ENCODE results near the gene TYR. TPM values are rescaled to one million over a fixed set of nuclear protein-coding genes. Genes with fewer than 3 reads are reported as not detected.
"Not testable (repeated sequence)": the region's sequence is repeated elsewhere in the genome, so short reads cannot be mapped to it uniquely, and the experiment has no call there.

TYR gene
- total RNA-seq: not detected

DNA sequence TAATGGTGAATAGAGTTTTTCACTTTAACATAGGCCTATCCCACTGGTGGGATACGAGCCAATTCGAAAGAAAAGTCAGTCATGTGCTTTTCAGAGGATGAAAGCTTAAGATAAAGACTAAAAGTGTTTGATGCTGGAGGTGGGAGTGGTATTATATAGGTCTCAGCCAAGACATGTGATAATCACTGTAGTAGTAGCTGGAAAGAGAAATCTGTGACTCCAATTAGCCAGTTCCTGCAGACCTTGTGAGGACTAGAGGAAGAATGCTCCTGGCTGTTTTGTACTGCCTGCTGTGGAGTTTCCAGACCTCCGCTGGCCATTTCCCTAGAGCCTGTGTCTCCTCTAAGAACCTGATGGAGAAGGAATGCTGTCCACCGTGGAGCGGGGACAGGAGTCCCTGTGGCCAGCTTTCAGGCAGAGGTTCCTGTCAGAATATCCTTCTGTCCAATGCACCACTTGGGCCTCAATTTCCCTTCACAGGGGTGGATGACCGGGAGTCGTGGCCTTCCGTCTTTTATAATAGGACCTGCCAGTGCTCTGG lies at the start of gene TYR:
TYR (plus strand) TSS at position 185 of the 541 bp plus-strand sequence; CDS start at position 264, 79 bp downstream.
- no peak for DNase-seq (ENCODE audit: low read depth in 2 of 3, low spot score in 2 of 3)

- no peak for DNase-seq (ENCODE audit: low read depth in 2 of 3, low spot score in 2 of 3)
These were observed 41.1 kb upstream of the TYR start for GRCh38 chr11:89136606-89137005.

- DNase-seq (ENCODE audit: low read depth in 2 of 3, low spot score in 2 of 3): no peak
These were observed 30.4 kb upstream of the TYR start for GRCh38 chr11:89147229-89147628.

DNA sequence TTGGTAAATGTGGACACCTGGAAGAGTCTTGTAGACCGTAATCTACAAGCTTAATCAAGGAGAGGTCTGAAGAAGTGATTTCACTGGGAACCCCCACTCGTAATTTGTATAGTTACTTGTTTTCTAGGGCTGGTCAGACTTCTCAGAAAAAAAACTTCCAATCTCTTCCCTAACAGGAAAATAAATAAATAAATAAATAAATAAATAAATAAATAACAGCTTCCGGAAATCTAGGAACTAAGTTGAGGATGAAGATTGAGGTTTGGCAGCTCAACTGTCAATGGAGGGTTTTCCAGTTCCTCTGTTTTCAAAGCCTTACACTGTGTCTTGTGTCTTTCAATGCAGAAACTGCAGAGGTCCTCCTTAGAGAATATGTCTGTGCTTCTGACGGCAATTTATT lies 17.7 kb upstream of the TYR start:
- DNase-seq (ENCODE audit: low read depth in 2 of 3, low spot score in 2 of 3): no peak

- no peak for DNase-seq (ENCODE audit: low read depth in 2 of 3, low spot score in 2 of 3)
These were observed 15.7 kb upstream of the TYR start for GRCh38 chr11:89161949-89162348.

- no peak for DNase-seq (ENCODE audit: low read depth in 2 of 3, low spot score in 2 of 3)
These were observed 14.0 kb upstream of the TYR start for GRCh38 chr11:89163686-89164085.

DNA sequence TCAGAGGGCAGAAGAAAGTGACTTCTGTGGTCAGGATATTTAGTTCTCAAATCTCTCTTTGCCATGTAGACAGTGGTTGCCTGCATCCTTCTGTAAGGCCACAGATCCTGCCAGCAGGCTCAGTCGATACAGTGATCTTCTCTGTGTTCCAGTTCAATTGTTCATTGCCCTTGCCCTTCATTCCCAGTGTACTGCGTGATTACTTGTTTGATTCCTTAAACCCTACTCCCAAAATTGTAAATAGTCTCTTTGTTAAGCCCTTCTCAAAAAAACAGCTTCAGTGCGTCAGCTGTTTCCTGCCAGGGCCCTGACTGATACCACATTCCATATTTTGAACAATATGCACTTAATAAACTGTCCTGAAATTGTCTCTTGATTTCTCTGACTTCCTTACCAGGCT lies 9.3 kb upstream of the TYR start:
- no peak for DNase-seq (ENCODE audit: low read depth in 2 of 3, low spot score in 2 of 3)

DNA sequence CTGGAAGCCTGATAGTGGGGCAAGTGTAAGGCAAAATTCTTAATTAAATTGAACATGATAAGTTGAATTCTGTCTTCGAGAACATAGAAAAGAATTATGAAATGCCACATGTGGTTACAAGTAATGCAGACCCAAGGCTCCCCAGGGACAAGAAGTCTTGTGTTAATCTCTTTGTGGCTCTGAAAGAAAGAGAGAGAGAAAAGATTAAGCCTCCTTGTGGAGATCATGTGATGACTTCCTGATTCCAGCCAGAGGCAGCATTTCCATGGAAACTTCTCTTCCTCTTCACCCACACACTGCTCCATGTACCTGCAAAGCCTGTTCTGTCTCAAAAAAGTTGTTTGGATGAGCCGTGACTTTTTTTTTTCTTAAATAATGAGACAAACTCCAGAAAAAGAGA lies 1.9 kb upstream of the TYR start:
- no peak for DNase-seq (ENCODE audit: low read depth in 2 of 3, low spot score in 2 of 3)

DNA sequence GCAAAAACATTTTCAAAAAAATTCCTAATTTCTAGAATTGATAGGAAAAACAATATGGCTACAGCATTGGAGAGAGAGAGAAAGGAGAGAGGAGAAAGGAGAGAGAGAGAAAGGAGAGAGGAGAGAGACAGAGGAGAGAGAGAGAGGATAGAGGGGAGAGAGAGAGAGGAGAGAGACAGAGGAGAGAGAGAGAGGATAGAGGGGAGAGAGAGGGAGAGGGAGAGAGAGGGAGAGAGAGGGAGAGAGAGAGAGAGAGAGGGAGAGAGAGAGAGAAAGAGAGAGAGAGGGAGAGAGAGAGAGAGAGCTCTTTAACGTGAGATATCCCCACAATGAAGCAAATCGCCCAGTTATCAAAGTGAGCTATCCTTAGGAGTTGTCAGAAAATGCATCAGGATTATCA lies 737 bp upstream of the TYR start:
- DNase-seq (ENCODE audit: low read depth in 2 of 3, low spot score in 2 of 3): no peak

- no peak for DNase-seq (ENCODE audit: low read depth in 2 of 3, low spot score in 2 of 3)
These were observed 3.4 kb downstream of the TYR start for GRCh38 chr11:89181111-89181510.

GRCh38 chr11:89182773-89183518 lies 5.3 kb downstream of the TYR start:
- no peak for DNase-seq (ENCODE audit: low read depth in 2 of 3, low spot score in 2 of 3)

DNA sequence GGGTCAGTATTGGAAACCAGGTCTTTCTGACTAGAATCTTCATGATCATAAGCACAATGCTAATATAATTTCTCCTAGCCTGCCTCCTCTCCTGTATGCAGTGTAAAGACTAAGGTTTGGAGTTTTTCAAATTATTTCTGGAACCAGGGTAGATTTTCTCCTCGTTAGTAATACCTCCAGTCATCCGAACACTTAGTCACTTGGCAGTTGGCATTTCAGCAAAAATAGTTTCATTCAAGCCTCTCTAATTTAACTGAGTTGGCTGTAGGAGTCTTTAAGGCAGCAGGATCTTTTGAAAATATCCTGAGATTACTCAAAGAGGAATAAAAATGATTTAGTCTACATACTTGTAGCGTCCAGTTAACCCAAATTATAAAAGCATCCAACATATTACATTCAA lies 6.3 kb downstream of the TYR start:
- no peak for DNase-seq (ENCODE audit: low read depth in 2 of 3, low spot score in 2 of 3)

GRCh38 chr11:89189776-89190175 lies 12.1 kb downstream of the TYR start:
- no peak for DNase-seq (ENCODE audit: low read depth in 2 of 3, low spot score in 2 of 3)

GRCh38 chr11:89201138-89201537 lies 23.5 kb downstream of the TYR start:
- DNase-seq (ENCODE audit: low read depth in 2 of 3, low spot score in 2 of 3): no peak

- DNase-seq (ENCODE audit: low read depth in 2 of 3, low spot score in 2 of 3): no peak
These were observed 26.1 kb downstream of the TYR start for GRCh38 chr11:89203814-89204213.

DNA sequence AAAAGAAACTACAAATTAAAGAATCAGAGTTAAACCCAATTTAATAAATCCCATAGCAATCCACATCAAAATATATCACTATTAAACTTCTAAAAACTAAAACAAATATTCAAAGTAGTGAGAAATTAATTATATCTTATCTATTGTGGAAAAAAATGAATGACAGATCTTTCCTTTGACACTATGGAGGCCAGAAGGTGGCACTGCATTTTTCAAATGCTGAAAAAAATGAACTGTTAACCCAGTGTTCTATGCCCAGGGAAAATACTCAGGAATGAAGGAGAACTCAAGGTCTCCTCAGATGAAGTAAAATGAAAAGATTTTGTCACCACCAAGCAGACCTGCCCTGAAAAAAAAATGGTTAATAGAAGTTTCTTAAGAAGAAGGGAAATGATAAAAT lies 27.7 kb downstream of the TYR start:
- DNase-seq (ENCODE audit: low read depth in 2 of 3, low spot score in 2 of 3): no peak

DNA sequence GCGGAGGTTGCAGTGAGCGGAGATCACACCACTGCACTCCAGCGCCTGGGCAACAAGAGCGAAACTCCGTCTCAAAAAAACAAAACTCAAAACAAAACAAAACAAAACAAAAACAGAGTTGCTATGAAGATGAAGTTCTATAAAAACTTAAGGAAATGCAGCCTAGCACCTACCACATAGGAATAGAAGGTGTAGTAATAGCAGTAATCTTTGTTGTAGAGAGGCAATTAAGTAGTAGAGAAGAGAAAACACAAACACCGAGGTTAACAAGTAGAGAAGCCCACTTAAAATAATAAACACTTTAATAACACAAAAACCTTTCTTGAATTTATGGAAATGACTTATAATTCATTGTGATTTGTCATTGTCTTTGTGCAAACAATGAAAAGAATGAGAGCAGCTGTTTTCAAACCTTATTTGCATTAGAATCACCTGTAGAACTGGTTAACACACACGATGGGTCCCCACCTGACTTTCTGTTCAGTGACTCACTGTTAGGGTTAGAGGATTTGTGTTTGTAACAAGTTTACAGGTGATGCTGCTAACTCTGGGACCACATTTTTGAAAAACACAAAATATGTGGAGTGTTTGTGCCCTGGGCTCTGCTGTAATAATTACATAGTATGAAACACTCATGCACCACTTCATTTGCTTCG lies 43.1 kb downstream of the TYR start:
- no peak for DNase-seq (ENCODE audit: low read depth in 2 of 3, low spot score in 2 of 3)

DNA sequence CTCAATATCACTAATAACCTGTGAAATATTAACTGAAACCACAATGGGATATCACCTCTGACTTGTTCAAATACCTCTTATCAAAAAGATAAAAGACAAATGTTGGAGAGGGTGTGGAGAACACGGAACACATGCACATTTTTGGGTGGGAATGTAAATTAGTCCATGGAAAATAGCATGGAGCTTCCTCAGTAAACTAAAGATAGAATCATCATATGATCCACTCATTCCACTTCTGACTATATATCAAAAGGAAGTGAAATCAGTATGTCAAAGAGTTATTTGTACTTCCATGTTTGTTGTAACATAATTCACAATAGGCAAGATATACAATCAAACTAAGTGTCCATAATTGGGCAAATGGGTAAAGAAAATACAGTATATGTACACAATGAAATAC lies 57.4 kb downstream of the TYR start:
- no peak for DNase-seq (ENCODE audit: low read depth in 2 of 3, low spot score in 2 of 3)

DNA sequence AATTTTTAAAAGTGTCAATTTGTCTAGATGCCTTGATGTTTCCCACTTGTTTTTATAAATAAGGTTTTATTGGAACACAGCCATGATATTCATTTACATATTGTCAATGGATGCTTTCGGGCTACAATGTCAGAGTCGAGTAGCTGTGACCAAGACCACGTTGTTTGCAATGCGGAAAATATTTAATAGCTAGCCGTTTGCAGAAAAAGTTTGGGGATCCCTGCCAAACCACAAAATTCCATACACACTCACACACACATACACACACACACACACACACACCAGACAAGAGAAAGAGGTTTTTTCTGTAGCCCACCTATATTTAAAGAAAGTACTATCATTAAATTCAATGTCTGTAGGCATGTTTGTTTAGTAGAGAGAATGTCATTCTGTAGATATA lies 58.3 kb downstream of the TYR start:
- no peak for DNase-seq (ENCODE audit: low read depth in 2 of 3, low spot score in 2 of 3)

- DNase-seq (ENCODE audit: low read depth in 2 of 3, low spot score in 2 of 3): not testable (repeated sequence)
These were observed 69.3 kb downstream of the TYR start for GRCh38 chr11:89247007-89247406.

DNA sequence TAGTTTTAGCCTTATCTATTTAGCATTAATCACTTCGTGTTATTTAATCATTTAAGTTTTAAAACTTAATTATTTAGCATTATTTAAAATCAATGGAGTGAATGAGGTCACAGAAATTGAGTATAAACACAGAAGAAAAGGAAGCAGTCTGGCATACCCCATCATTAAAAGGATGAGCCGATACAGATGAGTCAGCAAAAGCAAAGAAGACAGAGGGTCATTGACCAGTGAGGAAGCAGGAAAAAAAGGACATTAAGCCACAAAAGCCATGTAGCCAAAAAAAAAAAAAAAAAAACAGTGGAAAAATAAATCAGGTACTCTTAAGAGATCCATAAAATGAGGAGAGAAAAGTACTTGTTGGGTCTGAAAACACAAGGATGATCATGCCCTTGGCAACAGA lies 71.5 kb downstream of the TYR start:
- no peak for DNase-seq (ENCODE audit: low read depth in 2 of 3, low spot score in 2 of 3)

GRCh38 chr11:89261483-89261882 lies 83.8 kb downstream of the TYR start:
- not testable (repeated sequence) for DNase-seq (ENCODE audit: low read depth in 2 of 3, low spot score in 2 of 3)
